SK-N-SH treated with all-trans-retinoic acid at 6 μM for 48 hours (cell line): Measurements from ENCODE around the gene PALD1.

Source experiments
- ATAC-seq: fragments of 200-7000 bp; cut with Tn5 transposase; 3 replicates; pipeline ENCODE4 v1.9.1; 2020; ENCODE audit warnings: mild to moderate bottlenecking, moderate library complexity
- ARNTL ChIP-seq: fragments of 450-650 bp; formaldehyde crosslinking; IDR thresholded peaks from 2 replicates; pipeline ENCODE4 v1.5.0; 2020; ENCODE audit warnings: low read depth, mild to moderate bottlenecking, moderate library complexity, borderline replicate concordance
- ESRRG ChIP-seq: fragments of 250-450 bp; sonication (Bioruptor Pico); IDR thresholded peaks from 2 replicates; pipeline ENCODE4 v1.6.1; 2021; ENCODE audit warnings: mild to moderate bottlenecking
- OSR1 ChIP-seq: fragments of 250-450 bp; sonication (Bioruptor Pico); IDR thresholded peaks from 2 replicates; pipeline ENCODE4 v1.8.0; 2022; ENCODE audit warnings: moderate library complexity, mild to moderate bottlenecking, inconsistent platforms
- PPARA ChIP-seq: fragments of 250-450 bp; sonication (Bioruptor Pico); IDR thresholded peaks from 2 replicates; pipeline ENCODE4 v1.5.0; 2020; ENCODE audit warnings: mild to moderate bottlenecking, borderline replicate concordance
- RARB ChIP-seq: fragments of 250-450 bp; sonication (Bioruptor Pico); IDR thresholded peaks from 2 replicates; pipeline ENCODE4 v1.8.0; 2021; ENCODE audit warnings: mild to moderate bottlenecking, moderate library complexity
- TCF4 ChIP-seq: fragments of 250-450 bp; sonication (Bioruptor Pico); IDR thresholded peaks from 2 replicates; pipeline ENCODE4 v1.8.0; 2021; ENCODE audit warnings: mild to moderate bottlenecking, moderate library complexity, borderline replicate concordance
- TOX ChIP-seq: fragments of 250-450 bp; sonication (Bioruptor Pico); IDR thresholded peaks from 2 replicates; pipeline ENCODE4 v1.8.0; 2021; ENCODE audit warnings: mild to moderate bottlenecking, moderate library complexity, borderline replicate concordance
- ZC3H10 ChIP-seq: fragments of 250-450 bp; sonication (Bioruptor Pico); IDR thresholded peaks from 2 replicates; pipeline ENCODE4 v1.5.1; 2021; ENCODE audit warnings: mild to moderate bottlenecking, moderate library complexity
- ZFP30 ChIP-seq: fragments of 450-650 bp; formaldehyde crosslinking; IDR thresholded peaks from 2 replicates; pipeline ENCODE4 v1.5.0; 2022; ENCODE audit warnings: mild to moderate bottlenecking, moderate library complexity
- ZNF565 ChIP-seq: fragments of 450-650 bp; formaldehyde crosslinking; conservative IDR thresholded peaks from 2 replicates; pipeline ENCODE4 v1.5.0; 2020; ENCODE audit warnings: low read depth, mild to moderate bottlenecking, moderate library complexity
- ZNF8 ChIP-seq: fragments of 450-650 bp; formaldehyde crosslinking; IDR thresholded peaks from 2 replicates; pipeline ENCODE4 v1.5.0; 2020; ENCODE audit warnings: mild to moderate bottlenecking, moderate library complexity
- TF ChIP-seq, protein P1 (sequence below): fragments of 250-450 bp; sonication (Bioruptor Pico); IDR thresholded peaks from 2 replicates; pipeline ENCODE4 v1.5.0; 2020; ENCODE audit warnings: mild to moderate bottlenecking, moderate library complexity
- TF ChIP-seq, protein P2 (sequence below): fragments of 250-450 bp; sonication (Bioruptor Pico); IDR thresholded peaks from 2 replicates; pipeline ENCODE4 v1.5.1; 2020; ENCODE audit warnings: low read depth, mild to moderate bottlenecking, moderate library complexity
- TF ChIP-seq, protein P3 (sequence below): fragments of 250-450 bp; sonication (Bioruptor Pico); IDR thresholded peaks from 2 replicates; pipeline ENCODE4 v1.5.1; 2021; ENCODE audit warnings: mild to moderate bottlenecking, moderate library complexity
- TF ChIP-seq, protein P4 (sequence below): fragments of 250-450 bp; sonication (Bioruptor Pico); IDR thresholded peaks from 2 replicates; pipeline ENCODE4 v1.8.0; 2020; ENCODE audit warnings: mild to moderate bottlenecking, moderate library complexity, borderline replicate concordance
- TF ChIP-seq, protein P5 (sequence below): fragments of 250-450 bp; sonication (Bioruptor Pico); IDR thresholded peaks from 2 replicates; pipeline ENCODE4 v1.8.0; 2021; ENCODE audit warnings: low read depth, mild to moderate bottlenecking, moderate library complexity, borderline replicate concordance

Gene PALD1

DNA sequence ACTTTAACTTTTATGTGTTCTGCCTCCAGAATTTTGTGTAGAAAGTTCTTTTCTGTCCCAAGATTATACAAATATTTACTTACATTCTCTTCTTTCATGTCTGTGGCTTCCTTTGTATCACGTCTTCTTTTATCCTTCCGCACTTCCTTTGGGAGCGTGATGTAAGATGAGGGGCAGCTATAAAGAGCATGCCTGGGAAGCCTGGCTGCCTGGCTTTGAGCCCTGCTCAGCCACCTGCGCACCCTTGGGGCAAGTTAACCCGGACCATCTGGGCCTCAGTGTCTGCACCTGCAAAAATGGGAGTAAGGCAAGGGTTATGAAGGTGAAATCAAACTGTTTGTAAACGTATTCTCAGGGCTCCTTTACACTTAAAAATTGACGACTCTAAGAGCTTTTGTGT is 25.2 kb downstream of the PALD1 start:
- ATAC-seq = no peak
- TF ChIP-seq TCF4 (CRISPR knock-in tag) (no peak), RARB (no peak), ESRRG (CRISPR knock-in tag) (no peak), TOX (no peak), ZNF565 (no peak), PPARA (CRISPR knock-in tag) (no peak), ZFP30 (CRISPR knock-in tag) (no peak), ZC3H10 (CRISPR knock-in tag) (no peak)
- TF ChIP-seq, protein P1, sequence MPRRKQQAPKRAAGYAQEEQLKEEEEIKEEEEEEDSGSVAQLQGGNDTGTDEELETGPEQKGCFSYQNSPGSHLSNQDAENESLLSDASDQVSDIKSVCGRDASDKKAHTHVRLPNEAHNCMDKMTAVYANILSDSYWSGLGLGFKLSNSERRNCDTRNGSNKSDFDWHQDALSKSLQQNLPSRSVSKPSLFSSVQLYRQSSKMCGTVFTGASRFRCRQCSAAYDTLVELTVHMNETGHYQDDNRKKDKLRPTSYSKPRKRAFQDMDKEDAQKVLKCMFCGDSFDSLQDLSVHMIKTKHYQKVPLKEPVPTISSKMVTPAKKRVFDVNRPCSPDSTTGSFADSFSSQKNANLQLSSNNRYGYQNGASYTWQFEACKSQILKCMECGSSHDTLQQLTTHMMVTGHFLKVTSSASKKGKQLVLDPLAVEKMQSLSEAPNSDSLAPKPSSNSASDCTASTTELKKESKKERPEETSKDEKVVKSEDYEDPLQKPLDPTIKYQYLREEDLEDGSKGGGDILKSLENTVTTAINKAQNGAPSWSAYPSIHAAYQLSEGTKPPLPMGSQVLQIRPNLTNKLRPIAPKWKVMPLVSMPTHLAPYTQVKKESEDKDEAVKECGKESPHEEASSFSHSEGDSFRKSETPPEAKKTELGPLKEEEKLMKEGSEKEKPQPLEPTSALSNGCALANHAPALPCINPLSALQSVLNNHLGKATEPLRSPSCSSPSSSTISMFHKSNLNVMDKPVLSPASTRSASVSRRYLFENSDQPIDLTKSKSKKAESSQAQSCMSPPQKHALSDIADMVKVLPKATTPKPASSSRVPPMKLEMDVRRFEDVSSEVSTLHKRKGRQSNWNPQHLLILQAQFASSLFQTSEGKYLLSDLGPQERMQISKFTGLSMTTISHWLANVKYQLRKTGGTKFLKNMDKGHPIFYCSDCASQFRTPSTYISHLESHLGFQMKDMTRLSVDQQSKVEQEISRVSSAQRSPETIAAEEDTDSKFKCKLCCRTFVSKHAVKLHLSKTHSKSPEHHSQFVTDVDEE = no peak
- TF ChIP-seq, protein P2, sequence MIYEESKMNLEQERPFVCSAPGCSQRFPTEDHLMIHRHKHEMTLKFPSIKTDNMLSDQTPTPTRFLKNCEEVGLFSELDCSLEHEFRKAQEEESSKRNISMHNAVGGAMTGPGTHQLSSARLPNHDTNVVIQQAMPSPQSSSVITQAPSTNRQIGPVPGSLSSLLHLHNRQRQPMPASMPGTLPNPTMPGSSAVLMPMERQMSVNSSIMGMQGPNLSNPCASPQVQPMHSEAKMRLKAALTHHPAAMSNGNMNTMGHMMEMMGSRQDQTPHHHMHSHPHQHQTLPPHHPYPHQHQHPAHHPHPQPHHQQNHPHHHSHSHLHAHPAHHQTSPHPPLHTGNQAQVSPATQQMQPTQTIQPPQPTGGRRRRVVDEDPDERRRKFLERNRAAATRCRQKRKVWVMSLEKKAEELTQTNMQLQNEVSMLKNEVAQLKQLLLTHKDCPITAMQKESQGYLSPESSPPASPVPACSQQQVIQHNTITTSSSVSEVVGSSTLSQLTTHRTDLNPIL = no peak
- TF ChIP-seq, protein P3, sequence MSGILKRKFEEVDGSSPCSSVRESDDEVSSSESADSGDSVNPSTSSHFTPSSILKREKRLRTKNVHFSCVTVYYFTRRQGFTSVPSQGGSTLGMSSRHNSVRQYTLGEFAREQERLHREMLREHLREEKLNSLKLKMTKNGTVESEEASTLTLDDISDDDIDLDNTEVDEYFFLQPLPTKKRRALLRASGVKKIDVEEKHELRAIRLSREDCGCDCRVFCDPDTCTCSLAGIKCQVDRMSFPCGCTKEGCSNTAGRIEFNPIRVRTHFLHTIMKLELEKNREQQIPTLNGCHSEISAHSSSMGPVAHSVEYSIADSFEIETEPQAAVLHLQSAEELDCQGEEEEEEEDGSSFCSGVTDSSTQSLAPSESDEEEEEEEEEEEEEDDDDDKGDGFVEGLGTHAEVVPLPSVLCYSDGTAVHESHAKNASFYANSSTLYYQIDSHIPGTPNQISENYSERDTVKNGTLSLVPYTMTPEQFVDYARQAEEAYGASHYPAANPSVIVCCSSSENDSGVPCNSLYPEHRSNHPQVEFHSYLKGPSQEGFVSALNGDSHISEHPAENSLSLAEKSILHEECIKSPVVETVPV = no peak
- TF ChIP-seq, protein P4, sequence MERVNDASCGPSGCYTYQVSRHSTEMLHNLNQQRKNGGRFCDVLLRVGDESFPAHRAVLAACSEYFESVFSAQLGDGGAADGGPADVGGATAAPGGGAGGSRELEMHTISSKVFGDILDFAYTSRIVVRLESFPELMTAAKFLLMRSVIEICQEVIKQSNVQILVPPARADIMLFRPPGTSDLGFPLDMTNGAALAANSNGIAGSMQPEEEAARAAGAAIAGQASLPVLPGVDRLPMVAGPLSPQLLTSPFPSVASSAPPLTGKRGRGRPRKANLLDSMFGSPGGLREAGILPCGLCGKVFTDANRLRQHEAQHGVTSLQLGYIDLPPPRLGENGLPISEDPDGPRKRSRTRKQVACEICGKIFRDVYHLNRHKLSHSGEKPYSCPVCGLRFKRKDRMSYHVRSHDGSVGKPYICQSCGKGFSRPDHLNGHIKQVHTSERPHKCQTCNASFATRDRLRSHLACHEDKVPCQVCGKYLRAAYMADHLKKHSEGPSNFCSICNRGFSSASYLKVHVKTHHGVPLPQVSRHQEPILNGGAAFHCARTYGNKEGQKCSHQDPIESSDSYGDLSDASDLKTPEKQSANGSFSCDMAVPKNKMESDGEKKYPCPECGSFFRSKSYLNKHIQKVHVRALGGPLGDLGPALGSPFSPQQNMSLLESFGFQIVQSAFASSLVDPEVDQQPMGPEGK (CRISPR knock-in tag) = no peak

DNA sequence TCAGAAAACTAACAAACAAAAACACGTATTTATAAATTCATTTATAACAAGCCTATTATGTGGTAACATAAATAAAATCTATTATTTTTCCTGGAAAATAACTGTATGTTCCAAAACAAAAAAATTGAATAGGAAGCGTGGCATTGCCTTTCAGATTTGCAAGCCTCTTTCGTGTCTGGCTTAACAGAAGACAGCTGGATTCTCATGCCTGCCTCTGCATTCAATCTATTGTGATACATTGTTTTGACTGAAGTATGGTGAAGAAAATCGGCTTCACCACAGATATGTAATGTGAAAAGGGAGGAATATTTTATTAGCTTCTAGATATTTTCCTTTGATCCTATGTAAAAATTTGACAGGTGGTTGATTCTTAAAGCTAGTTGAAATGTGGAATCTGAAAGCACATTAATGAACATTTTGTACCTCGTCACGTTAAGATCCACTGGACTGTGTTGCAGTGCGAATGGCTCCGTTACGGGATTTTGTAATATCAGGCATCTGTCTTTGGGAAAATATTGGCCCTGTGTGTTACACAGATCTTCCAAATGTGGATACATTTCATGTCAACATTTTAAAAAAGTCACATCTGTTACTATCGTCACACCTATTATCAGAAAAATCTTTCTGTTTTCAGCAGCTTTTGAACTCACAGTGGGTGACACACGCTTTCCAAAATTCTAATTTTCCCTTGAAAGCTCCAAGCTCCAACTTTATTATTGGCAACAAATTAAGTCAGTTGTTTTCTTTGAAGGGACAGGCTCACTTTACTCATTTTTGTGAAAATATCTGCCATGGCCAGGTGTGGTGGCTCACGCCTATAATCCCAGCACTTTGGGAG is 26.2 kb downstream of the PALD1 start:
- no peak for ATAC-seq
- TF ChIP-seq TOX = no peak
- no peak for TF ChIP-seq ARNTL (CRISPR knock-in tag)
- TF ChIP-seq OSR1 (CRISPR knock-in tag) = no peak
- TF ChIP-seq TCF4 (CRISPR knock-in tag) = no peak
- TF ChIP-seq, protein P4 (CRISPR knock-in tag) = no peak
- TF ChIP-seq ZNF565 = no peak
- TF ChIP-seq, protein P5, sequence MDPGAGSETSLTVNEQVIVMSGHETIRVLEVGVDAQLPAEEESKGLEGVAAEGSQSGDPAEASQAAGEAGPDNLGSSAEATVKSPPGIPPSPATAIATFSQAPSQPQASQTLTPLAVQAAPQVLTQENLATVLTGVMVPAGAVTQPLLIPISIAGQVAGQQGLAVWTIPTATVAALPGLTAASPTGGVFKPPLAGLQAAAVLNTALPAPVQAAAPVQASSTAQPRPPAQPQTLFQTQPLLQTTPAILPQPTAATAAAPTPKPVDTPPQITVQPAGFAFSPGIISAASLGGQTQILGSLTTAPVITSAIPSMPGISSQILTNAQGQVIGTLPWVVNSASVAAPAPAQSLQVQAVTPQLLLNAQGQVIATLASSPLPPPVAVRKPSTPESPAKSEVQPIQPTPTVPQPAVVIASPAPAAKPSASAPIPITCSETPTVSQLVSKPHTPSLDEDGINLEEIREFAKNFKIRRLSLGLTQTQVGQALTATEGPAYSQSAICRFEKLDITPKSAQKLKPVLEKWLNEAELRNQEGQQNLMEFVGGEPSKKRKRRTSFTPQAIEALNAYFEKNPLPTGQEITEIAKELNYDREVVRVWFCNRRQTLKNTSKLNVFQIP (CRISPR knock-in tag) = no peak
- TF ChIP-seq, protein P1 = no peak
- TF ChIP-seq, protein P3 = no peak
- TF ChIP-seq ZNF8 = no peak
